ENCODE data around the gene C9orf78. TPM values are rescaled to one million over a fixed set of nuclear protein-coding genes. Genes with fewer than 3 reads are reported as not detected.

C9orf78 gene, protein sequence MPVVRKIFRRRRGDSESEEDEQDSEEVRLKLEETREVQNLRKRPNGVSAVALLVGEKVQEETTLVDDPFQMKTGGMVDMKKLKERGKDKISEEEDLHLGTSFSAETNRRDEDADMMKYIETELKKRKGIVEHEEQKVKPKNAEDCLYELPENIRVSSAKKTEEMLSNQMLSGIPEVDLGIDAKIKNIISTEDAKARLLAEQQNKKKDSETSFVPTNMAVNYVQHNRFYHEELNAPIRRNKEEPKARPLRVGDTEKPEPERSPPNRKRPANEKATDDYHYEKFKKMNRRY
- total RNA-seq: 10 to 100 TPM; 30.1 to 31.8 TPM
- 10 to 100 TPM; 50.7 to 71.9 (median 67.7) TPM for polyA plus RNA-seq (ENCODE audit: insufficient read length in 6 of 6)
- long read RNA-seq, donor 1, transcript C9orf78-201 (9 exons, 1,795 nt): major isoform, 31 of 37 reads
- long read RNA-seq, donor 1, partial matches to known transcripts: 6 of 37 reads
- long read RNA-seq, donor 1, other reads (novel, unspliced or antisense): 0 of 37 reads
- long read RNA-seq, donor 2, transcript C9orf78-201 (9 exons, 1,795 nt): major isoform, 9 of 16 reads
- long read RNA-seq, donor 2, partial matches to known transcripts: 7 of 16 reads
- long read RNA-seq, donor 2, other reads (novel, unspliced or antisense): 0 of 16 reads
- long read RNA-seq, donor 3, transcript C9orf78-201 (9 exons, 1,795 nt): major isoform, 18 of 18 reads
- long read RNA-seq, donor 3, partial matches to known transcripts: 0 of 18 reads
- long read RNA-seq, donor 3, other reads (novel, unspliced or antisense): 0 of 18 reads
- long read RNA-seq, donor 4, transcript C9orf78-201 (9 exons, 1,795 nt): major isoform, 64 of 85 reads
- long read RNA-seq, donor 4, partial matches to known transcripts: 6 of 85 reads
- long read RNA-seq, donor 4, other reads (novel, unspliced or antisense): 15 of 85 reads
- long read RNA-seq, donor 5, transcript C9orf78-201 (9 exons, 1,795 nt): major isoform, 15 of 15 reads
- long read RNA-seq, donor 5, partial matches to known transcripts: 0 of 15 reads
- long read RNA-seq, donor 5, other reads (novel, unspliced or antisense): 0 of 15 reads
- long read RNA-seq, donor 6, transcript C9orf78-201 (9 exons, 1,795 nt): major isoform, 15 of 15 reads
- long read RNA-seq, donor 6, partial matches to known transcripts: 0 of 15 reads
- long read RNA-seq, donor 6, other reads (novel, unspliced or antisense): 0 of 15 reads
- long read RNA-seq, donor 7, transcript C9orf78-201 (9 exons, 1,795 nt): major isoform, 16 of 16 reads
- long read RNA-seq, donor 7, partial matches to known transcripts: 0 of 16 reads
- long read RNA-seq, donor 7, other reads (novel, unspliced or antisense): 0 of 16 reads
- long read RNA-seq, donor 8, transcript C9orf78-201 (9 exons, 1,795 nt): major isoform, 20 of 31 reads
- long read RNA-seq, donor 8, partial matches to known transcripts: 10 of 31 reads
- long read RNA-seq, donor 8, other reads (novel, unspliced or antisense): 0 of 31 reads
- long read RNA-seq, donor 9: 0 reads
- long read RNA-seq, donor 10, transcript C9orf78-201 (9 exons, 1,795 nt): major isoform, 87 of 101 reads
- long read RNA-seq, donor 10, partial matches to known transcripts: 6 of 101 reads
- long read RNA-seq, donor 10, other reads (novel, unspliced or antisense): 8 of 101 reads
- long read RNA-seq, donor 11, transcript C9orf78-201 (9 exons, 1,795 nt): major isoform, 25 of 30 reads
- long read RNA-seq, donor 11, partial matches to known transcripts: 5 of 30 reads
- long read RNA-seq, donor 11, other reads (novel, unspliced or antisense): 0 of 30 reads
- long read RNA-seq, donor 12, transcript C9orf78-201 (9 exons, 1,795 nt): major isoform, 10 of 10 reads
- long read RNA-seq, donor 12, partial matches to known transcripts: 0 of 10 reads
- long read RNA-seq, donor 12, other reads (novel, unspliced or antisense): 0 of 10 reads

DNA sequence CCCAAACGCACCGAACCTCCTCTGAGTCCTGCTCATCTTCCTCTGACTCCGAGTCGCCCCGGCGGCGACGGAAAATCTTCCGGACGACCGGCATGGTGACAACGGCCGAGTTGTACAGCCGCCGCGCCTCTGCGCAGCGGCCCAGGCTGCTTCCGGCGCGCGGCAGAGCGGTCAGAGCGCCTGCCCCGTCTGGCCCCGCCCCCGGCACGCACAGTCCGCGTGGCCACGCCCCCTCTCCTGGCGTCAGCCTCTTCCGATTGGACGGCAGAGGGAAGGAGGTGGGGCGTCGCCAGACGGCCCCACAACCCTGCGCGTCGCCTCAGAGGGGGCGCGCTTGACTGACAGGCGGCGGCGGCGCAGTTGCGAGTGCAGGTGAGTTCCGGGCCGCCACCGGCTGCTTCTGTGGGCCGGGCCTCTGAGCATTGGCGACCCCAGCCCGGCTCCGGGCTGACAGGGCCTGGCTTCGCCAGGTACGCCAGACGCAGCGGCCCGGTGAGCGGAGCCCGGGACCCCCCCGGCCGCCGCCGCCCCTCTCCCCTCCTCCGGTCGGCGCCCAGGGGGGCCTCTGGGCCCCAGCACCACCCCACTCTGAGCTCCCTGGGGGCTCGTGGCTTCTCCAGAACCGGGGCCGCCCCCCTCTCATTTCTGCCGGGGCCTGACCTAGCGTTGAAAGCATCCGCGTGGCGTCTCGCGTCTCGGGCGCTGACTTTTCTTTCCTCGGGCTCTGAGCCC, at the start of gene C9orf78, which contains the start of gene USP20:
Gene C9orf78, minus strand, starts transcription at position 148 of the 732 bp plus-strand sequence. Its CDS starts 54 bp downstream, at position 94.
Gene USP20, plus strand, starts transcription at position 331 of the 732 bp plus-strand sequence. CDS start 17,098 bp downstream, outside the sequence.
- peak; percentile 100 for ATAC-seq
- intact Hi-C loops (cut with DNase I): no loop called here
- TF ChIP-seq, protein P1, sequence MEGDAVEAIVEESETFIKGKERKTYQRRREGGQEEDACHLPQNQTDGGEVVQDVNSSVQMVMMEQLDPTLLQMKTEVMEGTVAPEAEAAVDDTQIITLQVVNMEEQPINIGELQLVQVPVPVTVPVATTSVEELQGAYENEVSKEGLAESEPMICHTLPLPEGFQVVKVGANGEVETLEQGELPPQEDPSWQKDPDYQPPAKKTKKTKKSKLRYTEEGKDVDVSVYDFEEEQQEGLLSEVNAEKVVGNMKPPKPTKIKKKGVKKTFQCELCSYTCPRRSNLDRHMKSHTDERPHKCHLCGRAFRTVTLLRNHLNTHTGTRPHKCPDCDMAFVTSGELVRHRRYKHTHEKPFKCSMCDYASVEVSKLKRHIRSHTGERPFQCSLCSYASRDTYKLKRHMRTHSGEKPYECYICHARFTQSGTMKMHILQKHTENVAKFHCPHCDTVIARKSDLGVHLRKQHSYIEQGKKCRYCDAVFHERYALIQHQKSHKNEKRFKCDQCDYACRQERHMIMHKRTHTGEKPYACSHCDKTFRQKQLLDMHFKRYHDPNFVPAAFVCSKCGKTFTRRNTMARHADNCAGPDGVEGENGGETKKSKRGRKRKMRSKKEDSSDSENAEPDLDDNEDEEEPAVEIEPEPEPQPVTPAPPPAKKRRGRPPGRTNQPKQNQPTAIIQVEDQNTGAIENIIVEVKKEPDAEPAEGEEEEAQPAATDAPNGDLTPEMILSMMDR (IDR thresholded peaks at IDR 0.05): no peak
- Histone ChIP-seq H3K27ac (peak within 1 kb of the TSS; percentile 71 to 89), H3K4me1 (peaks cover 9 to 53% of the 10 kb centered on the region in 2 donors), H3K9me3 (no peaks in the 10 kb centered on the region), H3K36me3 (peaks cover 0 to 29% of the 10 kb centered on the region in 2 donors), H3K4me3 (peak within 1 kb of the TSS; percentile 97 to 98), H3K27me3 (no peaks in the 10 kb centered on the region)
- DNase-seq: peak; percentile 96 to 99 (median 97)

DNA sequence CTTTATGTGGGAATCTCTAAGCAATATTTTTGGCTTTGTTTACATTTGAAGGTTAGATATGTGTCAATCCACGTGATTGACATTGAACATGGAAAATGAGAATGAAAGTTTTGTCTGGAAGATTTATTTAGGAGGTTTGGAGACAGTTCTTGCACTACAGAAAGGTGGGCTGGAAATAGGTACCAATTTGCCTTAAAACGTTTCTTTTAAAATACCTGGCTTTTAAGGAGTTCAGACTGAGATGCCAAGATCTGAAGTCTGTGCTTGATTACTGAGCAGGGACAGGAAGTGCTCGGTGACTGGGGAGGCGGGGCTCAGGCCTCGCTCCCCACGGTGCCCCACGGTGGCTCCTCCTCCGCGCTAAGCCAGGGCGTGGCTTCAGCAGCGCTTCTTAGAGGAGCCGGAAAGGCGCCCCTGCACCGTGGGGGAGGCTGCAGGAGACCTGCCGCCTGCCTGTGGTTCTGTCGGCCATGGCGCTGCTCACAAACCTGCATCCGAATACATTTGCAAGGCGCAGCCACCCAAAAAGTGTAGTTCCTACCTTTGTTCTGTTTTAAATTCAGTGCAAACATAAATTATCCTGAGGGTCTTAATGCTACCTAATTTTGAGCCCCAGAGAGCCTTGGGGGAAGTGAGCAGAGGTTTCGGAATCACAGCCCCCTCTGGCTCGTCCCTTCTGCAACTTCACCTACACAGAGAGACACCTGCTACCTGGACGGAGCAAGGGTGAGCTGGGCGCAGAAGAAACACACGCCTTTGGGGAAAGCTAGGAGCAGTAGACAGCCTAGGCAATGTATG, 49.3 kb upstream of the C9orf78 start:
- DNase-seq (peak; percentile 61 to 99 (median 92)), ATAC-seq (peak; percentile 84)
- H3K9me3 ChIP-seq: no peaks in the 10 kb centered on the region
- H3K4me3 ChIP-seq: peak overlapping the region; percentile 14 to 48
- H3K27me3 ChIP-seq: no peaks in the 10 kb centered on the region
- TF ChIP-seq, protein P1 (IDR thresholded peaks at IDR 0.05): no peak
- no peaks in the 10 kb centered on the region for H3K36me3 ChIP-seq
- intact Hi-C loops (cut with DNase I): loop anchor here in 1 of 2 donors (10.0 kb wide), 1 partner anchor 160 kb away; the partner anchor contains the start of gene FNBP1
- H3K27ac ChIP-seq: peak overlapping the region; percentile 75 to 96
- H3K4me1 ChIP-seq: peaks cover 5 to 57% of the 10 kb centered on the region in 2 donors

DNA sequence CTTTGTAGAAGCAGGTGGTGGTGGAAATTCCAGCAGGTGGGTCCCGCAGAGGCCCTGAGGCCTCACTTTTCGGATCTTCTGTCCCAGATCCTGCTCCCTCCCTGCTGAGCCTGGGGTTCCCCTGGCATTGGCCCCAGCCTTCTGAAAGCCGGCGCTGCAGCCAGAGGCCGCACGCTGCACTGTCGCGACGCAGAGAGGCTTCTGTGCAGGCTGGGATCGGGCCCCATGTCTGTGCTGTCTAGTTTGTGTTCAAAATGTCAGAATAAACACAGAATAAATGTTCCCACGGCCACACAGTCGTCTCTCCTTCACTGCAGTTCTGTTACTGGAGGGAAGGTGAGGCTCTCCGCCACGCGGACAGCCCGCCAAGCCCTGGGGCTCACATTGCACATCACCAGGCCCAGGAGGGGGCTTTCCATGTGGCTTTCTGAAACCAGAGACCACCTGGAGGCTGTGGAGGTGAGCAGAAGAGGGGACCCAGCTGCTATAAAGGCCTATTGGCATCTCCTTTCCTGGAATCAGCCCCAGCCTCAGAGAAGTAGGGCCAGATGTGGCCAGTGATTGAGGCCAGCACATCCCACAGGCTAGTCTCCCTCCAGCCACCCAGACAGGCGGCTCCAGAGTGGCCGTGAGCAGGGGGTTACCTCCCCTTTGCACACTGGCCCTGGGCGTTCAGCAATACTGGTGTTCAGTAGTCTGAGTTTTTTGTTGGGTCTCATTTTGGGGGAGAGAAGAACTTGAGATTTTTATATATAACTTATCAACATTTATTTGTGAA, 46.7 kb upstream of the C9orf78 start:
- H3K4me1 ChIP-seq: peaks cover 5 to 32% of the 10 kb centered on the region in 2 donors
- no peaks in the 10 kb centered on the region for H3K9me3 ChIP-seq
- DNase-seq (no peak), ATAC-seq (no peak)
- H3K4me3 ChIP-seq: no peak overlapping the region
- intact Hi-C loops (cut with DNase I): loop anchor here in 1 of 2 donors (10.0 kb wide), 1 partner anchor 163 kb away; the partner anchor contains the start of gene FNBP1
- TF ChIP-seq, protein P1 (IDR thresholded peaks at IDR 0.05): no peak
- H3K27ac ChIP-seq: no peak overlapping the region
- no peaks in the 10 kb centered on the region for H3K36me3 ChIP-seq
- H3K27me3 ChIP-seq: no peaks in the 10 kb centered on the region
